Raji (cell line): ENCODE measurements around the gene CACNA1S.

Experiments
- POLR2A ChIP-seq: IDR thresholded peaks from 2 replicates; pipeline ENCODE4 v1.6.1; 2011; ENCODE audit warnings: low read depth, low read length, control low read depth; ENCODE audit not compliant: insufficient read depth

The CACNA1S gene

GRCh38 chr1:201113451-201114244, 1.4 kb upstream of the CACNA1S start:
- TF ChIP-seq POLR2A = no peak

- no peak for TF ChIP-seq POLR2A
Measured at GRCh38 chr1:201112926-201113325, 700 bp upstream of the CACNA1S start.

DNA sequence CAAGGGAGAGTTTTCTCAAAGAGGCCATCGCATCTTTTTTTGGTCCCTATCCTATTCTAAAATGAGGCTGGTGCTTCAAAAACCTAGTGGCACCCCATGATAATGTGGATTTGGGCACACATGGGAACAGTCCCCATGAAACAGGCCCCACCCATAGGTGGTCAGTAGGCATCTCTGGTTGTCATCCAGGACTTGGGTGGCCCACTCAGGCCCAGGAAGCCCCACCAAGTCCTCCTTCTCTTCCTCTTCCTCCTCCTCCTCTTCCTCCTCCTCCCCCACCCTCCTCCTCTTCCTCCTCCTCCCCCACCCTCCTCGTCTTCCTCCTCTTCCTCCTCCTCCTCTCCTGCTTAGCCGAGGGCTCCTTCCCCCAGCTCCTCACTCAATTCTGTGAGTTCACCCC, 554 bp downstream of the CACNA1S start:
- no peak for TF ChIP-seq POLR2A

DNA sequence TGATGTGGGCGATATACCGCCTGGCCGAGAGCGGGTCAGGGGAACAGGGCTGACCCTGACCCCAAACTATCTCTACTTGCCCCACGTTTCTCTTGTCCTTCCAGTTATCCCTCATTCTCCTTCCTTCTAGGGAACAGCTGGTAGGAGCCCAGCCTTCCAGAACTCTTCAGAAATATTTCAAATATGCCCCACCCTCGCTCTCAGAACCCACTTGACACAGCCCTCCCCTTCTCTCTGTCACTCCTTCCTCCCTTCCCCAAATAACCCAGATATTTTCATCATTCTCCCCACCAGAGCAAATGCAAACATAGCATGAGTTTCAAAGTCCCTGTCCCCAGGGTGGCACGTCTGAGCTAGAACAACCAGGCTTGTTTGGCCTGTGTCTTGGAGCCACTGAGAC, 1.1 kb downstream of the CACNA1S start:
- no peak for TF ChIP-seq POLR2A

DNA sequence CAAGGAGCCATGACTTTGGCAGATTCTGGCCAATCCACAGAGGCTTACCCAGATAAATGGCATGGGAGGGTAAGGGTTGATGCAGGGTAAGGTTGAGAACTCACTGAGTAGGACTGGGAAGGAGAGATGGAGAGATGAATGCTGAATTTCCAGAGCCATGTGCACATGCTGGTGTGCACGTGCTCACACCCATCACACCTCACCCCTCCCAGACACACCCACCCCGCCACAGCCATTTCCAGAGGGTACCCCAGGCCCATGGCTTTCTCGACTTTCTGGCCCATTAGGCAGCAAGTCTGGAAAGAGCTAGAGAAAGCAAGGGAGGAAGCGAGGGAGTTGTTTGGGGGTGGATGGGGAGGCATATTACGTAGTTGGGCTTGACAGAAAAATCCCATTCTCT, 1.6 kb downstream of the CACNA1S start:
- TF ChIP-seq POLR2A = no peak

GRCh38 chr1:201110138-201110537, 2.1 kb downstream of the CACNA1S start:
- TF ChIP-seq POLR2A = no peak

GRCh38 chr1:201109651-201110050, 2.6 kb downstream of the CACNA1S start:
- TF ChIP-seq POLR2A = no peak

GRCh38 chr1:201108614-201109013, 3.6 kb downstream of the CACNA1S start:
- no peak for TF ChIP-seq POLR2A

DNA sequence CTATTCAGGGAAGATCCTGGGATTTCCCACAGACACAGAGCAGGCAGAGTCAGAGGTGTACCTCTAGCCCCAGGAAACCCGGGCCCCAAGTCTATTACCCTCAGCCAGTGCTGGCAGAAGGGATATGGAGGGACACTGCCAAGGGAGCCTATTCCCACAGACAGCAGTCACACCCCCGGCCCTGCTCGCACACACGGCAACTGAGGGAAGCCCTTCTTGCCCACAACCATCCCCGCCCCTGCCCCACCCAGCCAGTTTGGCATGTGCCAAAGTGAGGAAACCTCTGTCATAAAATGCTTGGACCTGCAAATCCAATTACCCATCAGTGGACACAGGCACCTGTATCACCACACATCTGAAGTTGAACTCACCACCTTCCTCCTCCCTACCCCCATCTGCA, 6.5 kb downstream of the CACNA1S start:
- TF ChIP-seq POLR2A = no peak

DNA sequence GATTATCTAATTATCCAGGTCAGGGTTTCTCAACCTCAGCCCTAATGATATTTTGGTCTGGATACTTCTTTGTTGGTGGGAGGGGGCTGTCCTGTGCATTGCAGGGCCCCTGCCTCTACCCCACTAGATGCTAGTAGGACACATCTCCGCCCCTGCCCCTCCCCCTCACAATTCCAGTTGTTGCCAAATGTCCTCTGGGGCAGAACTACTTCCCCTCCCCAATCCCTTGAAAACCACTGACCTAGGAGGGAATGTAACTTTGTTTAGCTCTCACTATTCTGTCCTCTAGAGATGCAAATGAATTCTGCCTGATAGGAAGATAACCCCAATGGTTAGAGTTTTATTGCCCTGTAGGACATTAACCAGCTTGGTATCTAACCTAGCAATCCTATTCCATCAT, 8.1 kb downstream of the CACNA1S start:
- TF ChIP-seq POLR2A = no peak

GRCh38 chr1:201103666-201104065, 8.6 kb downstream of the CACNA1S start:
- TF ChIP-seq POLR2A = no peak

DNA sequence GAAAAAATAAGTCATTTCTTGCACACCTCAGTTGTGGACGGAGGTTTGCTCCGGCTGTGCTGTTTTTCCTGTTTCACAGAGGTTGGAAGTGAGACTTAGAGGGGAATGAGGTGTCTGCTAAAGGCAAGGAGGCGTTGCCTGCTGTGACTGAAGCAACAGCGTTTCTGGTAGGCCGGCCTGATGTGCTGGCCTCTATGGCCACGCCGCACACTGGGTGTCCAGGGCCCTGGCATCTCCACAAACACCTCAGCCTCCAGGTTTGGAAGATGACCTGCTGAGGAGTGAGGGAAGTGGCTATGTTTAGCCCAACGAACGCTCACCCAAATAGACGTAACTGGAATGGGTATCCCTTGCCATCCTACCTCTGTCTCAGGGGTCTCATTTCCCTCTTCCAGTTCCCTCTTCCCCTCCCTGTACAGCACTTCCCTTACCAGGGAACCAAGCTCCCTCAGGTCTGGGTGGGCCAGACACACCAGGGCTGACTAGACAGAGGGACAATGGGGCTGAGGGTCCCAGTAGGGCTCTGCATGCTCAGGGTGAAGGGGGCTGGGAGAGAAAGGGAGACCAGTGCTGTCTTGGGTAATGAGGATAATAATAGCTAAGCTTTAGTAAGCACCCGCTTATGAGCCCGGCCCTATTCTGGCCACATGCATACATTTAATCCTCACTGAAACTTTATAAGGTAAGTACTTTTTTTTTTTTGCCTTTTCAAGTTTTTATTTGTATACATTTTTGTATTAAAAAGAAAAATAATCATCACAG, 11.9 kb downstream of the CACNA1S start:
- no peak for TF ChIP-seq POLR2A

DNA sequence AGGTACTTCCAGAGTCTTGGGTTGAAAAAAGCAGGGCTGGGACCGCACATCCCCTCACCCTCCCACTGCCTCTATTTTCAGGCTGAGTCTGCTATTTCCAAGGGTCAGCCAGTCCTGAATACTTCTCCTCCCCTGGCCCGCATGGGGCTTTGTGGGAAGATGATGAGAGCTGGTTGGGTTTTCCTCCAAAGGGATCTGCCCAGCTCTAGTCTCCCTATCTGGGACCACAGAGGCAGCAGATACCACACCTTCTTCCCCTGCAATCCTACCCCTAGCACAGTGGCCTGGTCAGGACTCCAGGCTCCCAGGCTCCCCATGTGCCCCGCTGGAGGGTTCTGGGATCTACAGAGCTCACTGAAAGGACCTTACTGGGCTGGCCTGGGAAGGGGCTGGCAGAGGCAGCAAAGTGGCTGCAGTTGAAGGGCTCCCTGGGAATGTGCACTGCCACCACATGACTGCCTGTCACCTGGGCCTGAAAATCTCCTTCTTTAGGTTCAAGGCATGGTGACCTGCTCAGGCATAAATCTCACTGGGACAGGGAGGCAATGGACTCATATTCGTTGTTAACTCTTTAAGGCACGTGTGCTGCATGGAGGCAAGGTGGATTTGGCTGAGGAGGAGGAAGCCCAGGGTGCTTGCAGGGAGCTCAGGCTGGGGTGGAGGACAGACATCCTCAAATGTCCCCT, 13.1 kb downstream of the CACNA1S start:
- no peak for TF ChIP-seq POLR2A

GRCh38 chr1:201096977-201097856, 15.0 kb downstream of the CACNA1S start:
- no peak for TF ChIP-seq POLR2A

- no peak for TF ChIP-seq POLR2A
Measured at GRCh38 chr1:201096041-201096461, 16.2 kb downstream of the CACNA1S start.
